BJ (cell line): ENCODE measurements around the gene CAMSAP1. TPM values are rescaled to one million over a fixed set of nuclear protein-coding genes. Genes with fewer than 3 reads are reported as not detected.

ENCODE experiments used
- CTCF ChIA-PET: fragments of 350-600 bp; formaldehyde crosslinking; extraction: SDS; loops from one replicate; lab custom pipeline; 2021; ENCODE audit warnings: antibody characterized with exemption, inconsistent platforms; lab: Yijun Ruan, JAX
- POLR2A ChIA-PET: fragments of 300-600 bp; sonication (Branson Sonifier 250); formaldehyde crosslinking; extraction: SDS; loops from one replicate; lab custom pipeline; 2021; ENCODE audit warnings: antibody characterized with exemption; lab: Charles Lee
- DNase-seq: peaks from one replicate; pipeline ENCODE4 v3.0.0-alpha.2; 2011; ENCODE audit warnings: low read depth
- H3K27me3 ChIP-seq: 2 replicates; pipeline ENCODE4 v1.6.0; 2011; ENCODE audit warnings: low read length; ENCODE audit not compliant: control insufficient read depth, insufficient read depth
- H3K36me3 ChIP-seq: 2 replicates; pipeline ENCODE4 v1.5.1; 2011; ENCODE audit warnings: low read length; ENCODE audit not compliant: control insufficient read depth, insufficient read depth
- H3K4me3 ChIP-seq: 2 replicates; pipeline ENCODE4 v1.5.1; 2011; ENCODE audit warnings: low read depth, mild to moderate bottlenecking, control low read depth, low read length
- polyA plus RNA-seq: library from polyadenylated mRNA; depleted of rRNA; stranded (reverse); fragments of >200 nt; gene quantifications from 2 replicates; pipeline ENCODE4 v1.2.3, GENCODE V29; 2011
- TF ChIP-seq, protein P1 (sequence below): IDR thresholded peaks from 2 replicates; pipeline ENCODE4 v1.5.1; 2011; ENCODE audit warnings: low read depth, mild to moderate bottlenecking, control low read depth, inconsistent platforms, low read length, moderate library complexity; ENCODE audit not compliant: insufficient read depth

CAMSAP1 gene
- polyA plus RNA-seq, 1 experiment, result 4.1 TPM

DNA sequence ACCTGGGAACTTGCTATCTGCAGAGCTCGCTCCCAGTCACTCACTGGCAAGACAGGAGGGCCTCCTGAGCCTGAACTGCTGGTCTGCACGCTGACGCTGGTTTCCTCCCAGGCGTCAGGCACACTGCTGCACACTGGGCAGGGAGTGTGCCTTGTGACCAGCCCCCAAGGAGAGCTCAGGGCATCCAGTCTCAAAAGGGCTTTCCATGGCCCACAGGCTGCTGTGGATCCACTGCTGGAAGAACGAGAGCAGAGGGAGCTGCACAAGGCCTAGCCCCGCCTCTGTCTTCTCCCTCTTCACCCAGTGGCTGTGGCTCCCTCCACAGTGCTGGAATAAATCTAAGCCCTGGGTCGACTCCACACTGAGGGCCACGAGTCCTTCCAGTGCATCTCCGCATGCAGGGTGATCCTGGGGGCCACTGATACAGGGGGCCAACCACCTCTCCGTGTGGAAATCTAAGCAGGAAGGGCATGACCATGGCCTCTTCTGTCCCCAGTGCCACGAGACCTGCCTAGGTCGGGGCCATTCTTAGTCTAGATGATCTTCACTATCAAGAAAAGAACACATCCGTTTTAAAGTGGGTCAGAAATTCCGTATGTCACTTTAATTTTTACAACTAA, 93.6 kb downstream of the CAMSAP1 start:
- CTCF ChIA-PET, result no interaction called here
- TF ChIP-seq, protein P1, sequence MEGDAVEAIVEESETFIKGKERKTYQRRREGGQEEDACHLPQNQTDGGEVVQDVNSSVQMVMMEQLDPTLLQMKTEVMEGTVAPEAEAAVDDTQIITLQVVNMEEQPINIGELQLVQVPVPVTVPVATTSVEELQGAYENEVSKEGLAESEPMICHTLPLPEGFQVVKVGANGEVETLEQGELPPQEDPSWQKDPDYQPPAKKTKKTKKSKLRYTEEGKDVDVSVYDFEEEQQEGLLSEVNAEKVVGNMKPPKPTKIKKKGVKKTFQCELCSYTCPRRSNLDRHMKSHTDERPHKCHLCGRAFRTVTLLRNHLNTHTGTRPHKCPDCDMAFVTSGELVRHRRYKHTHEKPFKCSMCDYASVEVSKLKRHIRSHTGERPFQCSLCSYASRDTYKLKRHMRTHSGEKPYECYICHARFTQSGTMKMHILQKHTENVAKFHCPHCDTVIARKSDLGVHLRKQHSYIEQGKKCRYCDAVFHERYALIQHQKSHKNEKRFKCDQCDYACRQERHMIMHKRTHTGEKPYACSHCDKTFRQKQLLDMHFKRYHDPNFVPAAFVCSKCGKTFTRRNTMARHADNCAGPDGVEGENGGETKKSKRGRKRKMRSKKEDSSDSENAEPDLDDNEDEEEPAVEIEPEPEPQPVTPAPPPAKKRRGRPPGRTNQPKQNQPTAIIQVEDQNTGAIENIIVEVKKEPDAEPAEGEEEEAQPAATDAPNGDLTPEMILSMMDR, result no peak
- peaks cover 37% of the 10 kb centered on the region for H3K36me3 ChIP-seq
- H3K27me3 ChIP-seq, result no peaks in the 10 kb centered on the region
- POLR2A ChIA-PET, result no interaction called here
- DNase-seq, result no peak
- no peak overlapping the region for H3K4me3 ChIP-seq

DNA sequence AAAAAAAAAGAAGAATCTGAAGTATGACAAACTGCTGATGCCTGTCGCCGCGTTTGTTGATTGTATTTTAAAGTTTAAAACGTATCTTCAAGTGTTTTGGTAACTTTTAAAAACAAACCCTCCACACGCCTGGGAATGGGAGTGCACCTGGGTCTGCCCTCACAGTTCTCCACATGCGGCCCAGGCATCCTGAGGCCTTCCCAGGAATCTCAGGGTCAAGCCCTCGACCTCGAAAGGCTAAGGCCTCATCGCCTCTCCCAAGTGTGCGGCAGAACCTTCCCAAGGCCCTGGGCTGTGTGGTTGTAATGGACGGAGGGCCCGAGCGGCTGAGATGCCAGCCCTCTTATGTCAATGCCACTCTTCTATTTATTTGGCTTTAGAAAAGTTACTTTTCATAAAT, 94.4 kb downstream of the CAMSAP1 start:
- DNase-seq, result no peak

DNA sequence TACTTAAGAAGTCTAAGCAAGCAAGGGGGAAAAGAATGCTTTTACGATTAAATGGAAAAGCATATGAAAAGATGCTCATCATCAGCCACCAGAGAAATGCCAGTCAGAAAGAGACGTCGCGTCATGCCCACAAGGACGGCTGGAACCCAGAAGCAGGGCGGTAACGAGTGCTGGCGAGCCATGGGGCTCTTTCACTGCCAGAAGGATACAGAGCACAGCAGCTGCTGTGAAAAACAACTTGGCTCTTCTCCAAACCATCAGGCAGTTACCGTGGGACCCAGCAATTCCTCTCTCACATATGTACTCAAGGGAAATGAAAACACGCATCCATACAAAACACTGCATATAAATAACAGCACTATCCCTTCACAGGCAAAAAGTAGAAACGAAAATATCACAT, 95.5 kb downstream of the CAMSAP1 start:
- CTCF ChIA-PET, result interaction anchor here (0.9 to 1.7 kb wide), 2 partner anchors 13 to 14 kb away, joined by 3 to 6 read pairs; no protein-coding TSS in a partner anchor
- Histone ChIP-seq H3K36me3 (peaks cover 25% of the 10 kb centered on the region), H3K27me3 (no peaks in the 10 kb centered on the region), H3K4me3 (no peak overlapping the region)
- POLR2A ChIA-PET, result no interaction called here
- no peak for DNase-seq
- TF ChIP-seq, protein P1, result no peak

More for the DNA sequence above, 94.4 kb downstream of the CAMSAP1 start:
- no peaks in the 10 kb centered on the region for H3K27me3 ChIP-seq
- no peak overlapping the region for H3K4me3 ChIP-seq
- POLR2A ChIA-PET, result no interaction called here
- TF ChIP-seq, protein P1, result no peak
- CTCF ChIA-PET, result no interaction called here
- H3K36me3 ChIP-seq, result peaks cover 31% of the 10 kb centered on the region

DNA sequence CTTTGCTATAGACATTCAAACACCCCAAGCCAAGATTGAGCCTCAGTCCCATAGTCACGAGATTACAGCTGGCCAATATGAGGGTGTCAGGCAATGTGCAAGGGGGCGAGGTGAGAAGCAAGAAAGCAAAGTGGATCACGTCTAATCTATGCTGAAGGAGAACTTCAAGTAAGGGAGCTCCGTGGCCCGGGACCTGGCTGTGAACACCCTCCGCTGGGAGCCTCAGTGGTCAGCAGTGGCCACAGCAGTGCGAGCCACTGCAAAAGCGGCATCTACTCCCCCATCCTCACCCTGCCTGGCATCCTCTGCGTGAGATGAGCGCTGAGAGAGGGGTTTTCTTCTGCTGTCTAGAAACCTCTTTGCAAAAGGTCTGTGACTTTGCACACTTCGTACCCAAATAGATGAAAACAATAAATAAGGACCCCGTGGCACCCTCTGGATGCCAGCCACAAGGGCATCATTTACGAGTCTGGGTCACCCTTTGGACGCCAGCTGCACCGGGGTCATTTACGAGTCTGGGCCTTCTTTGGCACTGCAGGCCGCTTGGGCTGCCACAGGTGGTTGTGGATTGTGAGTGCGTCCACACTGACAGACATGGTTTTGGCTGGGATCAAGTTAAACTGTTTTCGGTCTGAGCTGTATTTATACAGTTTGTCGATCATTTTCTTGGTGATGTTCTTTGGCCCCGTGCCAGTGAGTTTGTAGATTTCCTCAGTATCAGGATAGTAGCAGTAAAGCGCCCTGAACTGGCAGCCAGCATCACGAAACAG, 96.4 kb downstream of the CAMSAP1 start:
- POLR2A ChIA-PET, result no interaction called here
- Histone ChIP-seq H3K4me3 (no peak overlapping the region), H3K36me3 (peaks cover 17% of the 10 kb centered on the region), H3K27me3 (no peaks in the 10 kb centered on the region)
- no peak for DNase-seq
- TF ChIP-seq, protein P1, result no peak
- CTCF ChIA-PET, result interaction anchor here (0.9 to 1.7 kb wide), 3 partner anchors 13 to 311 kb away, joined by 3 to 6 read pairs (median 5); no protein-coding TSS in a partner anchor

DNA sequence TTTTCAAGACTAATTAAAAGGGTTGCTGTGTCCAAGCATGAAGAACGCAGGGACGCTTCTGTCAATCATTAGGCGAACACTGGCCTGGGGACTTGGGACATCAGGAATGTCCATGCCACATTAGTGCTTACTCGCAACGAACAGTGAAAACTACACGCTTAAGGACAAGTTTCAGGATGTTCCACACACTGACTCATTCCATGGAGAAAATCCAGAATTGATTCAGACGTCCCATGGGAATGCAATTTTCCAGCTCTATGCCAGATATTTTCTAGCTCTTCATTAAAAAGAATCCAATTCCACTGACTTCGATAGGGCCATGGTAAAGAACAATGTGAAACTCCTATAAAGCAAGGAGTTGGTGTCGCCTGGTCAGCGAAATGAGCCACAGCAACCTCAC, 98.2 kb downstream of the CAMSAP1 start:
- ChIA-PET CTCF (interaction anchor here (2.6 kb wide), 1 partner anchor 12 kb away, joined by 15 read pairs; no protein-coding TSS in a partner anchor), POLR2A (no interaction called here)
- Histone ChIP-seq H3K4me3 (no peak overlapping the region), H3K27me3 (no peaks in the 10 kb centered on the region), H3K36me3 (peaks cover 10% of the 10 kb centered on the region)
- TF ChIP-seq, protein P1, result no peak
- DNase-seq, result no peak
